MCF 10A (cell line): ENCODE data around the gene ZNF275. TPM values are rescaled to one million over a fixed set of nuclear protein-coding genes. Genes with fewer than 3 reads are reported as not detected.

Experiments
- BruUV-seq: library from RNA; stranded (reverse); fragments of 400-500 nt; replicated peaks from 2 replicates; lab custom pipeline; 2021; lab: Mats Ljungman, UMichigan
- CTCF ChIA-PET: fragments of 300-600 bp; sonication (Branson Sonifier 250); formaldehyde crosslinking; extraction: SDS; loops from one replicate; lab custom pipeline; 2021; ENCODE audit warnings: antibody characterized with exemption, inconsistent platforms; lab: Yijun Ruan, JAX
- POLR2A ChIA-PET: fragments of 300-600, 350-650 bp; sonication (Branson Sonifier 250); formaldehyde crosslinking; extraction: SDS; loops from one replicate; lab custom pipeline; 2020; ENCODE audit warnings: antibody characterized with exemption, inconsistent platforms; lab: Yijun Ruan, JAX
- DNase-seq: peaks from one replicate; pipeline ENCODE4 v3.0.0-alpha.2; 2018; ENCODE audit not compliant: unreplicated experiment
- H3K27ac Mint-ChIP-seq: one replicate; pipeline ENCODE4 v1.8.0; 2022; ENCODE audit warnings: mild to moderate bottlenecking, low read depth, mixed read lengths; ENCODE audit not compliant: unreplicated experiment
- H3K27me3 Mint-ChIP-seq: one replicate; pipeline ENCODE4 v1.8.0; 2022; ENCODE audit warnings: mixed read lengths; ENCODE audit not compliant: insufficient read depth, unreplicated experiment
- H3K36me3 Mint-ChIP-seq: one replicate; pipeline ENCODE4 v1.8.0; 2022; ENCODE audit warnings: mild to moderate bottlenecking, moderate library complexity, mixed read lengths; ENCODE audit not compliant: insufficient read depth, unreplicated experiment
- H3K4me1 Mint-ChIP-seq: one replicate; pipeline ENCODE4 v1.8.0; 2022; ENCODE audit warnings: mixed read lengths; ENCODE audit not compliant: insufficient read depth, unreplicated experiment
- H3K4me3 Mint-ChIP-seq: one replicate; pipeline ENCODE4 v1.8.0; 2022; ENCODE audit warnings: mild to moderate bottlenecking, moderate library complexity, mixed read lengths; ENCODE audit not compliant: unreplicated experiment
- H3K9me3 Mint-ChIP-seq: one replicate; pipeline ENCODE4 v1.8.0; 2022; ENCODE audit warnings: mixed read lengths; ENCODE audit not compliant: unreplicated experiment
- CTCF ChIP-seq: fragments of 200-600 bp; IDR thresholded peaks from one replicate; pipeline ENCODE4 v1.8.0; 2022; ENCODE audit warnings: antibody characterized with exemption, mild to moderate bottlenecking; ENCODE audit not compliant: unreplicated experiment
- intact Hi-C: fragments of 100-400 bp; cut with micrococcal nuclease; formaldehyde crosslinking; loops from 2 replicates; pipeline ENCODE4 v1.14.1; 2022
- total RNA-seq: library from RNA; stranded (reverse); gene quantifications from 2 replicates; pipeline ENCODE4 v1.2.3, GENCODE V29; 2022

Gene ZNF275
- total RNA-seq, 1 experiment from 2014 or later: 10.7 TPM

GRCh38 chrX:153371256-153371655, 37.3 kb downstream of the ZNF275 start:
- no TSS peak for BruUV-seq
- Mint-ChIP-seq H3K27ac (no peak overlapping the region), H3K4me3 (no peak overlapping the region), H3K27me3 (peaks cover 25% of the 10 kb centered on the region), H3K4me1 (peaks cover 6% of the 10 kb centered on the region), H3K36me3 (no peaks in the 10 kb centered on the region), H3K9me3 (no peaks in the 10 kb centered on the region)
- ChIA-PET POLR2A (no interaction called here), CTCF (interaction anchor here (0.9 kb wide), 1 partner anchor 248 kb away, joined by 3 read pairs; no protein-coding TSS in a partner anchor)
- DNase-seq: no peak
- TF ChIP-seq CTCF: no peak
- intact Hi-C loops: no loop called here

- no peak for TF ChIP-seq CTCF
- no TSS peak for BruUV-seq
- Mint-ChIP-seq H3K4me1 (peaks cover 6% of the 10 kb centered on the region), H3K36me3 (no peaks in the 10 kb centered on the region), H3K9me3 (no peaks in the 10 kb centered on the region), H3K27ac (no peak overlapping the region), H3K4me3 (no peak overlapping the region), H3K27me3 (peaks cover 13% of the 10 kb centered on the region)
- ChIA-PET POLR2A (no interaction called here), CTCF (interaction anchor here (0.9 kb wide), 1 partner anchor 9 kb away, joined by 4 read pairs; no protein-coding TSS in a partner anchor)
- no peak for DNase-seq
- intact Hi-C loops: no loop called here
These were observed 39.0 kb downstream of the ZNF275 start for GRCh38 chrX:153372949-153373348.

- no peak for DNase-seq
- BruUV-seq: no TSS peak
- Mint-ChIP-seq H3K36me3 (no peaks in the 10 kb centered on the region), H3K9me3 (no peaks in the 10 kb centered on the region), H3K4me1 (peaks cover 6% of the 10 kb centered on the region), H3K27ac (no peak overlapping the region), H3K4me3 (no peak overlapping the region), H3K27me3 (peaks cover 13% of the 10 kb centered on the region)
- TF ChIP-seq CTCF: no peak
- POLR2A ChIA-PET: no interaction called here
- intact Hi-C loops: no loop called here
- CTCF ChIA-PET: no interaction called here
These were observed 40.5 kb downstream of the ZNF275 start for GRCh38 chrX:153374426-153374825.

GRCh38 chrX:153375571-153375970, 41.6 kb downstream of the ZNF275 start:
- Mint-ChIP-seq H3K27me3 (peaks cover 13% of the 10 kb centered on the region), H3K9me3 (no peaks in the 10 kb centered on the region), H3K4me3 (no peak overlapping the region), H3K36me3 (no peaks in the 10 kb centered on the region), H3K4me1 (peaks cover 3% of the 10 kb centered on the region), H3K27ac (no peak overlapping the region)
- TF ChIP-seq CTCF: no peak
- intact Hi-C loops: no loop called here
- BruUV-seq: no TSS peak
- DNase-seq: no peak
- CTCF ChIA-PET: no interaction called here
- POLR2A ChIA-PET: no interaction called here
